Measurements from ENCODE around the gene XPO1.

XPO1 gene

DNA sequence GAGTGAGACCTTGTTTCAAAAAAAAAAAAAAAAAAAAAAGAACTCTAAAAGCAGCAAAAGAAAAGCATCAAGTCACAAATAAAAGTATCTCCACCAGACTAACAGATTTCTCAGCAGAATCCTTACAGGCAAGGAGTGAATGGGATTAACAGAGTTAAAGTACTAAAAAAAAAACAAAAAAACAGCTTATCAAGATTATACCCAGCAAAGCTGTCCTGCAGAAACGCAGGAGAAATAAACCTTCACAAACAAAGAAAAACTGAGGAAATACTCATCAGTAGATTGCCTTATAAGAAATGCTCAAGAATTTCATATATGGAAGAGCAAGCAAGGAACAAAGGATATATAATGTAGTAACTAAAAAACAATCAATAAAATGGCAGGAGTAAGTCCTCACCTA is 102.9 kb downstream of the XPO1 start:
- no peak overlapping the region for H3K14ac ChIP-seq (ENCODE audit: low read length in 2 of 2)
- H3K27ac ChIP-seq (ENCODE audit: low read length, poor library complexity, severe bottlenecking), result no peak overlapping the region
- no peak overlapping the region for H2BK120ac ChIP-seq (ENCODE audit: low read depth, low read length)
- H3K4ac ChIP-seq (ENCODE audit: low read depth in 1 of 2, low read length in 2 of 2), result no peak overlapping the region
- H3K4me2 ChIP-seq (ENCODE audit: low read length, poor library complexity, severe bottlenecking), result no peak overlapping the region
- H2AFZ ChIP-seq (ENCODE audit: low read depth, low read length), result no peak overlapping the region
- H2BK5ac ChIP-seq (ENCODE audit: low read depth, low read length, poor library complexity, severe bottlenecking), result no peak overlapping the region
- no CpG with 5 or more reads among the region's 1 CpG for WGBS
- H3K4me3 ChIP-seq (ENCODE audit: insufficient read depth in 1 of 2, low read depth in 1 of 2, low read length in 2 of 2), result no peak overlapping the region
- H3K36me3 ChIP-seq (ENCODE audit: control insufficient read depth in 1 of 2, insufficient read depth in 2 of 2, low read depth in 1 of 2, low read length in 2 of 2), result peaks cover 0 to 17% of the 10 kb centered on the region in 2 experiments
- H3K4me1 ChIP-seq (ENCODE audit: control insufficient read depth, insufficient read depth, low read depth, low read length), result peaks cover 26% of the 10 kb centered on the region
- DNase-seq, result no peak
- H3K9ac ChIP-seq (ENCODE audit: low read length), result no peak overlapping the region
- no peak overlapping the region for H4K8ac ChIP-seq (ENCODE audit: low read length)
- no peaks in the 10 kb centered on the region for H3K79me1 ChIP-seq (replicated peaks; ENCODE audit: low read length, poor library complexity, severe bottlenecking)
- H2BK12ac ChIP-seq (ENCODE audit: low read length in 2 of 2), result no peak overlapping the region
- no peak overlapping the region for H3K18ac ChIP-seq (ENCODE audit: low read depth in 1 of 2, low read length in 2 of 2)
- no peaks in the 10 kb centered on the region for H3K9me3 ChIP-seq (ENCODE audit: control insufficient read depth, low read length)
- no peak overlapping the region for H3K23ac ChIP-seq (ENCODE audit: low read length in 2 of 2)
- H2AK5ac ChIP-seq (ENCODE audit: low read length, severe bottlenecking), result no peak overlapping the region
- H3K27me3 ChIP-seq (ENCODE audit: control insufficient read depth in 1 of 2, insufficient read depth in 1 of 2, low read length in 2 of 2), result no peaks in the 10 kb centered on the region
- no peak overlapping the region for H2BK15ac ChIP-seq (ENCODE audit: low read depth, poor library complexity, severe bottlenecking)
- no peak overlapping the region for H4K91ac ChIP-seq (ENCODE audit: low read length)

DNA sequence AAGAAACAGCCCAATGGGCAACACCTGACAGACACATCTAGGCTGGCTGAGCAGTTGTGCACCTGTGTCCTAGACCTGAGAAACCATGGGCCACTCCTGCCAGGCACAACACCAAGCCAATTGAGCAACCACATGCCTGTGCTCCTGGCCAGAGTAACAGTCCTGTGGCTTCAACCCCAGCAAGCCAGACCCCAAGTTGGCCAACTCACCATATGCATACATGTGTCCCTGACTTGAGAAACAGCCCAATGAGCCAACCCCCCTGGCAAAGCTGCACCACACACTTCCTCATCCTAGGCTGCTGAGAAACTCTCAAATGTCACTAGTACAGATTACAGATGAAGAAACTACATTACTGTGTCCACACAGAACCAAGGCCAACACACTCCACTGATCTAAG is 103.8 kb downstream of the XPO1 start:
- no peak for DNase-seq
- peaks cover 17% of the 10 kb centered on the region for H3K4me1 ChIP-seq (ENCODE audit: control insufficient read depth, insufficient read depth, low read depth, low read length)

DNA sequence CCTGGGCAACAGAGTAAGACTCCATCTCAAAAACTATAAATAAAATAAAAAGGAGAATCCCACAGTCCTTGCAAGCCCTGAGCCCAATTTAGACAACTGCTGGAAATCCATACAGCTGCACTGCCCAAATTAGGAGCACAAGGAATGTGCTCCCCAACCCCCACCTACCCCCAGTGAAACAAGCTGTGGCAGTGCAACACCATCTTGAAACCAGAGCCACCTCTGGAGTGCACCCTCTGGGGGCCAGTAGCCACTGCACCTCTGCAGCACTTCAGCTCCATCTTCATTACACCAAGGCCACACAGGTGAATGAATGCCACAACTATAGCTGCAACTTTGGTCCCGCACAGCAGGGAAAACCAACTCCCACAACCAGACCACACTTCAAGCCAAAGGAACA is 104.5 kb downstream of the XPO1 start:
- H2BK5ac ChIP-seq (ENCODE audit: low read depth, low read length, poor library complexity, severe bottlenecking), result no peak overlapping the region
- H4K8ac ChIP-seq (ENCODE audit: low read length), result no peak overlapping the region

More for the DNA sequence above, 103.8 kb downstream of the XPO1 start:
- Histone ChIP-seq H4K91ac (ENCODE audit: low read length) (no peak overlapping the region), H3K14ac (ENCODE audit: low read length in 2 of 2) (peak overlapping the region in 1 of 2 experiments; percentile 35), H4K8ac (ENCODE audit: low read length) (no peak overlapping the region), H3K27ac (ENCODE audit: low read length, poor library complexity, severe bottlenecking) (no peak overlapping the region), H3K27me3 (ENCODE audit: control insufficient read depth in 1 of 2, insufficient read depth in 1 of 2, low read length in 2 of 2) (no peaks in the 10 kb centered on the region), H3K79me1 (replicated peaks; ENCODE audit: low read length, poor library complexity, severe bottlenecking) (no peaks in the 10 kb centered on the region), H3K23ac (ENCODE audit: low read length in 2 of 2) (no peak overlapping the region), H2BK5ac (ENCODE audit: low read depth, low read length, poor library complexity, severe bottlenecking) (no peak overlapping the region), H3K36me3 (ENCODE audit: control insufficient read depth in 1 of 2, insufficient read depth in 2 of 2, low read depth in 1 of 2, low read length in 2 of 2) (peaks cover 0 to 9% of the 10 kb centered on the region in 2 experiments), H3K4me2 (ENCODE audit: low read length, poor library complexity, severe bottlenecking) (no peak overlapping the region), H3K4me3 (ENCODE audit: insufficient read depth in 1 of 2, low read depth in 1 of 2, low read length in 2 of 2) (no peak overlapping the region), H2BK15ac (ENCODE audit: low read depth, poor library complexity, severe bottlenecking) (no peak overlapping the region), H2AK5ac (ENCODE audit: low read length, severe bottlenecking) (no peak overlapping the region), H3K4ac (ENCODE audit: low read depth in 1 of 2, low read length in 2 of 2) (no peak overlapping the region), H2BK120ac (ENCODE audit: low read depth, low read length) (no peak overlapping the region), H3K9me3 (ENCODE audit: control insufficient read depth, low read length) (no peaks in the 10 kb centered on the region), H3K9ac (ENCODE audit: low read length) (no peak overlapping the region), H2AFZ (ENCODE audit: low read depth, low read length) (no peak overlapping the region), H2BK12ac (ENCODE audit: low read length in 2 of 2) (no peak overlapping the region), H3K18ac (ENCODE audit: low read depth in 1 of 2, low read length in 2 of 2) (no peak overlapping the region)

DNA sequence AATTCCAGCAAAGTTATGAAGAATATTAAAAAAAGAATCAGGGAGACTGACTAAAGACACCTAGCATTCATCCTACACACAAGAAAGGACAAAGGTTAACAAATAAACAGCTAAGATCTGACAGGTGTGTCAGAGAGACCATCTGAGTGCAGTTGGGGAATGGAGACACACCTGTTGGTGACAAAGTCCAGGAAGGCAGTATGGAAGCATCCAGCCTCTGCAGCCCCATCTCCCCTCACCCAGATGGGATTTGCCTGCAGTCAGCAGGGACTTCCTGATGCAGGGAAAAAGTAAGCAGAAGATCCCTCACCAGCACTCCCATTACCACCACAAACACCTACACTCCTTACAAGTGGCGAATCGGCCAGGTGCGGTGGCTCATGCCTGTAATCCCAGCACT is 105.2 kb downstream of the XPO1 start:
- Histone ChIP-seq H3K14ac (ENCODE audit: low read length in 2 of 2) (no peak overlapping the region), H2AK5ac (ENCODE audit: low read length, severe bottlenecking) (no peak overlapping the region), H3K9me3 (ENCODE audit: control insufficient read depth, low read length) (no peaks in the 10 kb centered on the region), H4K8ac (ENCODE audit: low read length) (peak overlapping the region; percentile 49), H2BK120ac (ENCODE audit: low read depth, low read length) (no peak overlapping the region), H3K4me1 (ENCODE audit: control insufficient read depth, insufficient read depth, low read depth, low read length) (peaks cover 14% of the 10 kb centered on the region), H3K9ac (ENCODE audit: low read length) (no peak overlapping the region), H3K4me3 (ENCODE audit: insufficient read depth in 1 of 2, low read depth in 1 of 2, low read length in 2 of 2) (no peak overlapping the region), H3K79me1 (replicated peaks; ENCODE audit: low read length, poor library complexity, severe bottlenecking) (no peaks in the 10 kb centered on the region), H3K23ac (ENCODE audit: low read length in 2 of 2) (no peak overlapping the region), H3K4ac (ENCODE audit: low read depth in 1 of 2, low read length in 2 of 2) (no peak overlapping the region), H3K36me3 (ENCODE audit: control insufficient read depth in 1 of 2, insufficient read depth in 2 of 2, low read depth in 1 of 2, low read length in 2 of 2) (peaks cover 0 to 5% of the 10 kb centered on the region in 2 experiments), H2AFZ (ENCODE audit: low read depth, low read length) (no peak overlapping the region), H3K27ac (ENCODE audit: low read length, poor library complexity, severe bottlenecking) (no peak overlapping the region), H4K91ac (ENCODE audit: low read length) (no peak overlapping the region), H3K27me3 (ENCODE audit: control insufficient read depth in 1 of 2, insufficient read depth in 1 of 2, low read length in 2 of 2) (no peaks in the 10 kb centered on the region), H2BK15ac (ENCODE audit: low read depth, poor library complexity, severe bottlenecking) (no peak overlapping the region), H3K18ac (ENCODE audit: low read depth in 1 of 2, low read length in 2 of 2) (no peak overlapping the region), H2BK5ac (ENCODE audit: low read depth, low read length, poor library complexity, severe bottlenecking) (no peak overlapping the region), H2BK12ac (ENCODE audit: low read length in 2 of 2) (no peak overlapping the region), H3K4me2 (ENCODE audit: low read length, poor library complexity, severe bottlenecking) (no peak overlapping the region)
- WGBS, result 98% methylated on average over 3 of the region's 3 CpGs
- DNase-seq, result no peak

More for the DNA sequence above, 104.5 kb downstream of the XPO1 start:
- H2AK5ac ChIP-seq (ENCODE audit: low read length, severe bottlenecking), result no peak overlapping the region
- WGBS, result 100% methylated on average over 1 of the region's 1 CpG
- DNase-seq, result no peak
- H3K14ac ChIP-seq (ENCODE audit: low read length in 2 of 2), result no peak overlapping the region
- H3K9ac ChIP-seq (ENCODE audit: low read length), result no peak overlapping the region
- no peaks in the 10 kb centered on the region for H3K9me3 ChIP-seq (ENCODE audit: control insufficient read depth, low read length)
- no peak overlapping the region for H2BK120ac ChIP-seq (ENCODE audit: low read depth, low read length)
- H3K4me2 ChIP-seq (ENCODE audit: low read length, poor library complexity, severe bottlenecking), result no peak overlapping the region
- no peak overlapping the region for H2BK15ac ChIP-seq (ENCODE audit: low read depth, poor library complexity, severe bottlenecking)
- H4K91ac ChIP-seq (ENCODE audit: low read length), result no peak overlapping the region
- peaks cover 0 to 5% of the 10 kb centered on the region in 2 experiments for H3K36me3 ChIP-seq (ENCODE audit: control insufficient read depth in 1 of 2, insufficient read depth in 2 of 2, low read depth in 1 of 2, low read length in 2 of 2)
- H3K27ac ChIP-seq (ENCODE audit: low read length, poor library complexity, severe bottlenecking), result no peak overlapping the region
- no peak overlapping the region for H3K4me3 ChIP-seq (ENCODE audit: insufficient read depth in 1 of 2, low read depth in 1 of 2, low read length in 2 of 2)
- no peaks in the 10 kb centered on the region for H3K79me1 ChIP-seq (replicated peaks; ENCODE audit: low read length, poor library complexity, severe bottlenecking)
- H3K4me1 ChIP-seq (ENCODE audit: control insufficient read depth, insufficient read depth, low read depth, low read length), result peaks cover 14% of the 10 kb centered on the region
- H3K18ac ChIP-seq (ENCODE audit: low read depth in 1 of 2, low read length in 2 of 2), result no peak overlapping the region
- no peaks in the 10 kb centered on the region for H3K27me3 ChIP-seq (ENCODE audit: control insufficient read depth in 1 of 2, insufficient read depth in 1 of 2, low read length in 2 of 2)
- no peak overlapping the region for H2AFZ ChIP-seq (ENCODE audit: low read depth, low read length)
- H2BK12ac ChIP-seq (ENCODE audit: low read length in 2 of 2), result no peak overlapping the region
- no peak overlapping the region for H3K23ac ChIP-seq (ENCODE audit: low read length in 2 of 2)
- no peak overlapping the region for H3K4ac ChIP-seq (ENCODE audit: low read depth in 1 of 2, low read length in 2 of 2)

Data from mesenchymal stem cell (in vitro differentiated cells and primary cell).